ENCODE results near the gene TSPEAR. TPM values are rescaled to one million over a fixed set of nuclear protein-coding genes. Genes with fewer than 3 reads are reported as not detected.
A peak's percentile ranks its signal among the peaks of the same experiment; 100 is the strongest.

TSPEAR gene
- total and polyA plus RNA-seq, 2 of the 13 experiments (the other 11 are each of a cell fraction or from before 2014, with no cell fraction given), result 0.07 to 0.32 TPM

DNA sequence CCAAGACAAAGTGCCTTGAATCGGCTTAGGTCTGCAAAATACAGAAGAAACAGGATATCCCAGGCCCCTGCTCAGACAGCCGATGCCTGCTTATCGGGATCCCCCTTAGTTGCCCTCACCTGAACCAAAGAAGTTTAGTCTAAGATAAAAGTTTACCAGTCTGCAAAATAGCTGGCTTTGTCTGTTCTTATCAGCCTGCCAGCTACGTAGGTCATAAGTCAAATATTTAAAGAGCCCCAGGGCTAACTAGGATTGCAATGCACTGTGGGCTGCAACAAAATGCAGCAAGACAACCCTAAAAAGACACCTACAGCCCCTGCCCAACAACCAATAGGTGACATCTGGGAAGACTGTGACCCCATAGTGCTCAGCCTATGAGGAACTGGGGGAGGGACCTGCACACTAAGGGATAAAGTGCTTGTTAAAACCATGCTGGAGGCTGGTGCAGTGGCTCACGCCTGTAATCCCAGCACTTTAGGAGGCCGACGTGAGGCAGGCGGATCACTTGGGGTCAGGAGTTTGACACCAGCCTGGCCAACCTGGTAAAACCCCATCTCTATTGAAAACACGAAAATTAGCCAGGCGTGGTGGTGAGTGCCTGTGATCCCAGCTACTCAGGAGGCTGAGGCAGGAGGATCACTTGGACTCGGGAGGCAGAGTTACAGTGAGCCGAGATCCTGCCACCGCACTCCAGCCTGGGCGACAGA, 228.6 kb downstream of the TSPEAR start (continued):
- TF ChIP-seq NR1H2 (CRISPR knock-in tag; IDR thresholded peaks at IDR 0.05; ENCODE audit: borderline replicate concordance, low read depth) (no peak), ZZZ3 (CRISPR knock-in tag; IDR thresholded peaks at IDR 0.05; ENCODE audit: borderline replicate concordance) (peak; percentile 36; the same call in 1 of the 2 replicates), CC2D1A (CRISPR knock-in tag; IDR thresholded peaks at IDR 0.05) (no peak), RBAK (CRISPR knock-in tag; IDR thresholded peaks at IDR 0.05) (no peak), ZNF563 (CRISPR knock-in tag; IDR thresholded peaks at IDR 0.05) (peak; percentile 65; the same call in 1 of the 2 replicates), POLR2AphosphoS2 (IDR thresholded peaks at IDR 0.05; ENCODE audit: low read depth, low read length) (0 out of 2 replicates have a peak, but pooled peaks have one; percentile 45), ZSCAN21 (CRISPR knock-in tag; IDR thresholded peaks at IDR 0.05; ENCODE audit: borderline replicate concordance) (no peak), TP53 (CRISPR knock-in tag; conservative IDR thresholded peaks at IDR 0.05) (no peak), NFKBIZ (CRISPR knock-in tag; IDR thresholded peaks at IDR 0.05) (no peak), MTA3 (CRISPR knock-in tag; IDR thresholded peaks at IDR 0.05) (no peak), AGO1 (IDR thresholded peaks at IDR 0.05; ENCODE audit: low read depth, low read length, poor library complexity, severe bottlenecking) (no peak), PCBP2 (optimal IDR thresholded peaks at IDR 0.05; ENCODE audit: low read depth, low read length, poor library complexity, severe bottlenecking) (no peak), ZNF317 (CRISPR knock-in tag; IDR thresholded peaks at IDR 0.05) (peak; percentile 9; the same call in 1 of the 2 replicates), ZNF883 (CRISPR knock-in tag; IDR thresholded peaks at IDR 0.05; ENCODE audit: not compliant biosample characterization) (no peak), ZNF44 (CRISPR knock-in tag; IDR thresholded peaks at IDR 0.05) (no peak; the same call in 1 of the 2 replicates), KLF11 (CRISPR knock-in tag; IDR thresholded peaks at IDR 0.05) (no peak), NFE2L2 (IDR thresholded peaks at IDR 0.05; ENCODE audit: low read length) (no peak)
- TF ChIP-seq, protein P1, sequence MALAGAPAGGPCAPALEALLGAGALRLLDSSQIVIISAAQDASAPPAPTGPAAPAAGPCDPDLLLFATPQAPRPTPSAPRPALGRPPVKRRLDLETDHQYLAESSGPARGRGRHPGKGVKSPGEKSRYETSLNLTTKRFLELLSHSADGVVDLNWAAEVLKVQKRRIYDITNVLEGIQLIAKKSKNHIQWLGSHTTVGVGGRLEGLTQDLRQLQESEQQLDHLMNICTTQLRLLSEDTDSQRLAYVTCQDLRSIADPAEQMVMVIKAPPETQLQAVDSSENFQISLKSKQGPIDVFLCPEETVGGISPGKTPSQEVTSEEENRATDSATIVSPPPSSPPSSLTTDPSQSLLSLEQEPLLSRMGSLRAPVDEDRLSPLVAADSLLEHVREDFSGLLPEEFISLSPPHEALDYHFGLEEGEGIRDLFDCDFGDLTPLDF (CRISPR knock-in tag; IDR thresholded peaks at IDR 0.05), result no peak
- TF ChIP-seq, protein P2, sequence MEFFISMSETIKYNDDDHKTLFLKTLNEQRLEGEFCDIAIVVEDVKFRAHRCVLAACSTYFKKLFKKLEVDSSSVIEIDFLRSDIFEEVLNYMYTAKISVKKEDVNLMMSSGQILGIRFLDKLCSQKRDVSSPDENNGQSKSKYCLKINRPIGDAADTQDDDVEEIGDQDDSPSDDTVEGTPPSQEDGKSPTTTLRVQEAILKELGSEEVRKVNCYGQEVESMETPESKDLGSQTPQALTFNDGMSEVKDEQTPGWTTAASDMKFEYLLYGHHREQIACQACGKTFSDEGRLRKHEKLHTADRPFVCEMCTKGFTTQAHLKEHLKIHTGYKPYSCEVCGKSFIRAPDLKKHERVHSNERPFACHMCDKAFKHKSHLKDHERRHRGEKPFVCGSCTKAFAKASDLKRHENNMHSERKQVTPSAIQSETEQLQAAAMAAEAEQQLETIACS (CRISPR knock-in tag; IDR thresholded peaks at IDR 0.05), result no peak
- TF ChIP-seq, protein P3, sequence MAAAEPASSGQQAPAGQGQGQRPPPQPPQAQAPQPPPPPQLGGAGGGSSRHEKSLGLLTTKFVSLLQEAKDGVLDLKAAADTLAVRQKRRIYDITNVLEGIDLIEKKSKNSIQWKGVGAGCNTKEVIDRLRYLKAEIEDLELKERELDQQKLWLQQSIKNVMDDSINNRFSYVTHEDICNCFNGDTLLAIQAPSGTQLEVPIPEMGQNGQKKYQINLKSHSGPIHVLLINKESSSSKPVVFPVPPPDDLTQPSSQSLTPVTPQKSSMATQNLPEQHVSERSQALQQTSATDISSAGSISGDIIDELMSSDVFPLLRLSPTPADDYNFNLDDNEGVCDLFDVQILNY (CRISPR knock-in tag; conservative IDR thresholded peaks at IDR 0.05), result no peak
- TF ChIP-seq, protein P4, sequence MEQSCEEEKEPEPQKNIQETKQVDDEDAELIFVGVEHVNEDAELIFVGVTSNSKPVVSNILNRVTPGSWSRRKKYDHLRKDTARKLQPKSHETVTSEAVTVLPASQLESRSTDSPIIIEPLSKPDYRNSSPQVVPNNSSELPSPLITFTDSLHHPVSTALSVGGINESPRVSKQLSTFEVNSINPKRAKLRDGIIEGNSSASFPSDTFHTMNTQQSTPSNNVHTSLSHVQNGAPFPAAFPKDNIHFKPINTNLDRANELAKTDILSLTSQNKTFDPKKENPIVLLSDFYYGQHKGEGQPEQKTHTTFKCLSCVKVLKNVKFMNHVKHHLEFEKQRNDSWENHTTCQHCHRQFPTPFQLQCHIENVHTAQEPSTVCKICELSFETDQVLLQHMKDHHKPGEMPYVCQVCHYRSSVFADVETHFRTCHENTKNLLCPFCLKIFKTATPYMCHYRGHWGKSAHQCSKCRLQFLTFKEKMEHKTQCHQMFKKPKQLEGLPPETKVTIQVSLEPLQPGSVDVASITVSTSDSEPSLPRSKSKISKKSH (CRISPR knock-in tag; IDR thresholded peaks at IDR 0.05; ENCODE audit: borderline replicate concordance), result no peak
- TF ChIP-seq, protein P5, sequence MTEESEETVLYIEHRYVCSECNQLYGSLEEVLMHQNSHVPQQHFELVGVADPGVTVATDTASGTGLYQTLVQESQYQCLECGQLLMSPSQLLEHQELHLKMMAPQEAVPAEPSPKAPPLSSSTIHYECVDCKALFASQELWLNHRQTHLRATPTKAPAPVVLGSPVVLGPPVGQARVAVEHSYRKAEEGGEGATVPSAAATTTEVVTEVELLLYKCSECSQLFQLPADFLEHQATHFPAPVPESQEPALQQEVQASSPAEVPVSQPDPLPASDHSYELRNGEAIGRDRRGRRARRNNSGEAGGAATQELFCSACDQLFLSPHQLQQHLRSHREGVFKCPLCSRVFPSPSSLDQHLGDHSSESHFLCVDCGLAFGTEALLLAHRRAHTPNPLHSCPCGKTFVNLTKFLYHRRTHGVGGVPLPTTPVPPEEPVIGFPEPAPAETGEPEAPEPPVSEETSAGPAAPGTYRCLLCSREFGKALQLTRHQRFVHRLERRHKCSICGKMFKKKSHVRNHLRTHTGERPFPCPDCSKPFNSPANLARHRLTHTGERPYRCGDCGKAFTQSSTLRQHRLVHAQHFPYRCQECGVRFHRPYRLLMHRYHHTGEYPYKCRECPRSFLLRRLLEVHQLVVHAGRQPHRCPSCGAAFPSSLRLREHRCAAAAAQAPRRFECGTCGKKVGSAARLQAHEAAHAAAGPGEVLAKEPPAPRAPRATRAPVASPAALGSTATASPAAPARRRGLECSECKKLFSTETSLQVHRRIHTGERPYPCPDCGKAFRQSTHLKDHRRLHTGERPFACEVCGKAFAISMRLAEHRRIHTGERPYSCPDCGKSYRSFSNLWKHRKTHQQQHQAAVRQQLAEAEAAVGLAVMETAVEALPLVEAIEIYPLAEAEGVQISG (CRISPR knock-in tag; IDR thresholded peaks at IDR 0.05), result peak; percentile 65
